C4-2B (cell line): ENCODE results near the gene NMNAT2.

ENCODE experiments used
- H3K27ac ChIP-seq: fragments of 450-650 bp; 2 replicates; pipeline ENCODE4 v1.5.1; 2017
- ZFX ChIP-seq: fragments of 450-650 bp; IDR thresholded peaks from 2 replicates; pipeline ENCODE4 v1.6.1; 2017
- TF ChIP-seq, protein P1 (sequence below): fragments of 450-650 bp; conservative IDR thresholded peaks from 2 replicates; pipeline ENCODE4 v1.5.1; 2017; ENCODE audit warnings: mild to moderate bottlenecking

The NMNAT2 gene

DNA sequence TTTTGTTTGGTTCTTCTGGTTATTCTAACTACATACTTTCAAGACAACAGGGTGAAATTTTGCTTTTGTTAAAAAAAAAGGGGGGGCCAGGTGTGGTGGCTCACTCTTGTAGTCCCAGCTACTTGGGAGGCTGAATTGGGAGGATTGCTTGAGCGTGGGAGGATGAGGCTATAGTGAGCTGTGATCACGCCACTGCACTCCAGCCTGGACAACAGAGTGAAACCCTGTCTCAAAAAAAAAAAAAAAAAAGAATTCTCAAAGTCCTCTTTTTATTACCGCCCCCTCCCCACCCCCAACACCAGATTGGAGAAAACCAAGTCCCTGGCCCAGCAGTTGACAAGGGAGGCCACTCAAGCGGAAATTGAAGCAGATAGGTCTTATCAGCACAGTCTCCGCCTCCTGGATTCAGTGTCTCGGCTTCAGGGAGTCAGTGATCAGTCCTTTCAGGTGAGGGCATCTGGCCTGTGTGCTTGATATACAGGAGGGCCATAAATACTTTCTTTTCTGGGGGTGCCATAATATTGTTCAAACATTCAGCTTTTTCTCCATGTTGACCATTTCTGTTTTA, 181.9 kb downstream of the NMNAT2 start:
- H3K27ac ChIP-seq = no peak overlapping the region
- TF ChIP-seq, protein P1, sequence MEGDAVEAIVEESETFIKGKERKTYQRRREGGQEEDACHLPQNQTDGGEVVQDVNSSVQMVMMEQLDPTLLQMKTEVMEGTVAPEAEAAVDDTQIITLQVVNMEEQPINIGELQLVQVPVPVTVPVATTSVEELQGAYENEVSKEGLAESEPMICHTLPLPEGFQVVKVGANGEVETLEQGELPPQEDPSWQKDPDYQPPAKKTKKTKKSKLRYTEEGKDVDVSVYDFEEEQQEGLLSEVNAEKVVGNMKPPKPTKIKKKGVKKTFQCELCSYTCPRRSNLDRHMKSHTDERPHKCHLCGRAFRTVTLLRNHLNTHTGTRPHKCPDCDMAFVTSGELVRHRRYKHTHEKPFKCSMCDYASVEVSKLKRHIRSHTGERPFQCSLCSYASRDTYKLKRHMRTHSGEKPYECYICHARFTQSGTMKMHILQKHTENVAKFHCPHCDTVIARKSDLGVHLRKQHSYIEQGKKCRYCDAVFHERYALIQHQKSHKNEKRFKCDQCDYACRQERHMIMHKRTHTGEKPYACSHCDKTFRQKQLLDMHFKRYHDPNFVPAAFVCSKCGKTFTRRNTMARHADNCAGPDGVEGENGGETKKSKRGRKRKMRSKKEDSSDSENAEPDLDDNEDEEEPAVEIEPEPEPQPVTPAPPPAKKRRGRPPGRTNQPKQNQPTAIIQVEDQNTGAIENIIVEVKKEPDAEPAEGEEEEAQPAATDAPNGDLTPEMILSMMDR = no peak
- no peak for TF ChIP-seq ZFX

GRCh38 chr1:183235503-183235902, 182.7 kb downstream of the NMNAT2 start:
- no peak overlapping the region for H3K27ac ChIP-seq
- TF ChIP-seq ZFX = no peak
- TF ChIP-seq, protein P1 = no peak

GRCh38 chr1:183234660-183235476, 183.3 kb downstream of the NMNAT2 start:
- no peak for TF ChIP-seq ZFX
- TF ChIP-seq, protein P1 = peak; percentile 90
- peak overlapping the region; percentile 39 for H3K27ac ChIP-seq

DNA sequence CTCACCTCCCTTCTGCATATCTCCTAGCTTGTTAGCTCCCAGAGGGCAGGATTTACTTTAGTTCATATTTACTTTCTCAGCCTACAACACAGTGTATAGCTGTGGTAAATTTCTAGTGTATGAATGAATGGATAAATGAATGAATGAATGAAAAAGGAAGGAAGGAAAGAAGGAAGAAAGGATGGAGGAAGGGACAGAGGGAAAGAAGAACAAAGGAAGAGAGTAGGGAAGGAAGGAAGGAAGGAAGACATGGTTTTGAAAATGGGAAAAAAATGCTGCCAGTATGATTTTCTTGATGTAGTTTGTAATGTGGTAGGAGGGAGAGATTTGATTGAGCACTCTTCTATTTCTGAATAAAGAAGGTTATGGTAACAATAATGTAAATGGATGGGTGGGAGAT, 185.1 kb downstream of the NMNAT2 start:
- no peak overlapping the region for H3K27ac ChIP-seq
- TF ChIP-seq, protein P1 = no peak
- no peak for TF ChIP-seq ZFX

- no peak for TF ChIP-seq ZFX
- TF ChIP-seq, protein P1 = no peak
- no peak overlapping the region for H3K27ac ChIP-seq
Observed at GRCh38 chr1:183231545-183231944, 186.6 kb downstream of the NMNAT2 start.

DNA sequence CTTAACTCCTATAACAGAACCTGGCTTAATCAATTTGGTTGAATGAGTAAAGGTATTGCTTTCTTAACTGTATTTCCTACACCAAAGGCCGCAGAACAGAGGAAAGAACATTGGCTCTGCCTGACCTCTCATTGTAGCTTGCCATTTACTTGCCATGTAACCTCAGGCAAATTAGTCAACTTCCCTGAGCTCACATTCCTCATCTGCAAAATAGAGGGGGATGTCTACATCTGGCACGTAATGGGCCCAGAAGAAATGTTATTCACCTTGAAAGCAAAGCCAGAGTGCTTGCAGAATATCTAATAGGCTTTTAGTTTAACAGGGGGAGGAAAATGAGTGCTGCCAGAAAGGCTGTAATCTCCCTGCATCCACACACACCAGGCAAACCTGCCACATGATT, 187.8 kb downstream of the NMNAT2 start:
- no peak overlapping the region for H3K27ac ChIP-seq
- TF ChIP-seq, protein P1 = no peak
- TF ChIP-seq ZFX = no peak
